ENCODE results near the gene TRAPPC3L.
A peak's percentile ranks its signal among the peaks of the same experiment; 100 is the strongest.

The TRAPPC3L gene

GRCh38 chr6:116556814-116557415, 11.4 kb upstream of the TRAPPC3L start:
- DNase-seq, result no peak

DNA sequence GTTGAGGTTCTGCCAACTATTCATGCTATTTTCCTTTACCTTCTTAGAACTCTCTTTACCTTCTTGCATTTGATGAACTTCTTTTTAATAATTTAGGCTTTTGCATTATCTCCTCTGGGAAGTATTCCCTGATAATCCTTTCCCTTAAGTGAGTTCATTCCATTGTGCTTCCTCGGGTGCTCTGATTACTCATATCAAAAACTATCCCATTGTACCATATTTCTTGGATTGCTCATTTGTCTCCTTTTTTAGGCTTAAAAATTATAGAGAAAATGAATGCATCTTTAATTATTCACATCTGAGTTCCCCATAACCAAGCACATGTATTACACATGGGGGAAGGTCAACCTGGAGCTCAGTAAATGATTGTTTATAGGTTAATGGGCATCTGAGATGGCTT, 10.6 kb upstream of the TRAPPC3L start:
- DNase-seq, result no peak

DNA sequence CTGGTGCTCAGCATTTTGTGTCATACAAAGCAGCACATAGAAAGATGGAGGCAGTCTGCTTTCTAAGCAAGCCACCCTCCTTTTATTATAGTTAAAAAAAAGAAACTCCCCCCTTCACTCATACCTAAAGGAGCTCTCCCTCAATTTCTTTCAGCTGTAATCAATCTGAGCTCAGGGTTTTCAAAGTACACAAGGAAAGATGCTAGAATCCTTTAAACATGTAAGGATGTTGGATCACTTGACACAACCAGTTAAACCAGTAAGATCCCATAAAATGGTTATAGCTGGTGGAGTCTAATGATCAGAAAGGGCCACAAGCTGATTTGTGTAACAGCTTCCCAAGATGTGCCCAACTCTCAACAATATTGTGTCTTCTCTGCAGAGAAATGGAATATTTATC, 8.0 kb upstream of the TRAPPC3L start, which contains the start of gene CALHM4:
CALHM4 (plus strand) TSS at position 301 of the 400 bp plus-strand sequence; CDS start at position 344, 43 bp downstream.
- DNase-seq, result no peak

DNA sequence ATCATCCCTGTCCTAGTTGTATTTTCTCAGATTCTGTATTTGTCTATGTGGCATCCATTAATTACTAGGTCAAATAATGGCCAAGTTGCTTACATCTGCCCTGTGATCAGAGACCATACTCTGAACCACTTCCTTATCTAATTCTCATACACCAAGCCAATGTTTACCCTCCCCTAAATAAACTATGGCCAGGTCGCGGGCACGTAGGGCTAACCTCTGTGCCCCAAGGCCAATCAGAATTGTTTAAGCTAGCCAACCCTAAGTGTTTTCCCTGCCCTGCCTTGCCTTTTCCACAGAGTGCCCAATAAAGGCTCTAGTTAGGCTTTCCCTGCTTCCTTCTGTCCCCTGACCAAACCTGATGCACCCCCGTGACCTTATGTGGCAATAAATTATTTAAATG, 5.3 kb upstream of the TRAPPC3L start:
- no peak for DNase-seq

DNA sequence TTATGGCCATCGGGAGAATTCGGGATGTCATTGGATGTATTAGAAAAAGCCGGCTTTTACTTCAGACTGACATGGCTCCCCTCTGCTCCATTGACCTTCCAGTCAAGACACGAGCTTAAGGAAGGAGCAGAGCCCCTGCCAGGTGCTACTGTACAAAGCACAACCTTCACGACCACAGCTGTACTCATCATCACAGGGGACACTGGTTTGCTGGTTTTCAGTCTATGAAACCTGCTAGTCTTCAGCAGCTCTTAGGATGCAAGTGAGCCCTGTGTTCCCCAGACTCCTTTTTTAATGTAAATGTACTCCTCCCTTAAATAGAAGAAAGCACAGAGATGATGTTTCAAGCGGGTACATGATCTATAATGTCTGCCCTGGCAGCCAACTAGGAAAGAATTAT, 1.9 kb upstream of the TRAPPC3L start:
- DNase-seq, result no peak

GRCh38 chr6:116543149-116543548, 2.3 kb downstream of the TRAPPC3L start:
- no peak for DNase-seq

- DNase-seq, result no peak
Observed at GRCh38 chr6:116542426-116542825, 3.1 kb downstream of the TRAPPC3L start.

DNA sequence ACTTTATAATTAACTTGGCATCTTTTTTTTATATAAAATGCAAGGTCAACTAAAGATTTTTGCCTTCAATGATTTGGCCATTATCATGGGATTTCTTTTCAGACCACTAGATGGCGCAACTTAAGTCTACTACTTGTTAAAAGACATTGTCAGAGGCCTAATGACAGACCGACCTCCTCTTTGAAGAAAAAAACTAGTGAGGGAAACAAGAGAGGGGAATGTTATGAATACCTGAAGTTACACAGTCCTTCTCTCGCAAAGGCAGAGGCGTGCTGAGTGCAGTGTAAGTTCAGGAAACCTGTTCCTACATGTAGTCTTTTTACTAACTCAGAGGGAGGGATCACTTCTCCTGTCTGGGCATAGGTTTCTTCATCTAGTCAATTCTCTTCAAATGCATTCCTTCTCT, 9.3 kb downstream of the TRAPPC3L start:
- peak; percentile 63 for DNase-seq

GRCh38 chr6:116535109-116535508, 10.4 kb downstream of the TRAPPC3L start:
- no peak for DNase-seq

- DNase-seq, result no peak
Observed at GRCh38 chr6:116533233-116533957, 12.1 kb downstream of the TRAPPC3L start.

GRCh38 chr6:116531675-116532570, 13.6 kb downstream of the TRAPPC3L start:
- peak; percentile 65 for DNase-seq

DNA sequence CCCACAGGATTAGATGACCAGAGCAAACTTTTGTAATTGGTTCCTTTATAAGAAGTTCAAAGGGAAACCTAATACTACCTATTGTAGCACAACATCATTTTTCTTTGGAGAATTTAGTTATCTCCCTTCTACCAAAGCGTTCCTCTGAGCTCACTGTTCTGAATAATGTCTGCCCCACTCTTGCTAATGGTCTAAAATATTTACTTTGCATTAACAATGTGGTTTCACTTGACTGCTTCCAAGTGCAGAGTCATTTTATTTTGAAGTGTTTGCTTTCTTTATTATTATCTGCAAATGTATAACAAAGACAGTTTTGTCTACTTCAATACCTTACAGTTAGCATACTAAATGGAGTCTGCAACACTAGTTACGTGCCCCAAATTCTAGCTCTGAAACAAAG, 15.0 kb downstream of the TRAPPC3L start:
- no peak for DNase-seq

DNA sequence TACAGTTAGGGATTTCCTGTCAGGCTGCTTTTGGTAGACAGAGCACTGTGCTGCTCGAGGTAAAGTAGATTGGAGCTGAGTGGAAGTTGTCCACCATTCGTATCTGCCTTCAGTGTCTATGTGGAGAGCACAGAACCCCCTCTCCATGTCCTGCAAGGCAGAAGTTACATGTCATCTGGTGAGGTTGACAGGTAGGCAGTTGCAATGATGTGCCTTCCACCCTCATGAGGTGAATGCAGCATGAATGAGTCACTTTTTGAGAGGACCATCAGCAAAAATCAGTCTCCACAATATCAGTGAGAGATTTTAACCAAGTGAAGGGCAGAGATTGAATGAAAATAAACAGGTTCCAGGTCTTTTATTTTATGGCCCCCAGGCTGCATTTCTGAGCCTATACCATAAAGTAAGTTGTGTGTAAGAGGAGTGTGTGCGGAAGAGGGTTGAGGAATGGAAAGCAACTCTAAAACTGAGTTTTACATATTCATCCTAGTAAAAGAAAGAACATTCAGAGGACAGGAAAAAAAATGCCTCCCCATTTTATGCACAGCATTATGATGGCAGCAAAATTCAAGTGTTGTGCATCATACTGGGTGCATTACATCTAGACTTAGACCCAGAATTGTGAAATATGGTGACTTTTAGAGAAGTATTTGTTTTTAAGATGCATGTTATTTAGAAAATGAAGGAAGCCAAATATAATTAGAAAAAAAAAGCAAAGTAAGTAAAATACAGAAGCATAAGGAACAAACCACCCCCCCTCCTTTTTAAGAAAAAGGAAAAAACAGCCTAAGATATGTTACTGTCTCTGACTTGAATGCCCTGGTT, 15.8 kb downstream of the TRAPPC3L start:
- no peak for DNase-seq

DNA sequence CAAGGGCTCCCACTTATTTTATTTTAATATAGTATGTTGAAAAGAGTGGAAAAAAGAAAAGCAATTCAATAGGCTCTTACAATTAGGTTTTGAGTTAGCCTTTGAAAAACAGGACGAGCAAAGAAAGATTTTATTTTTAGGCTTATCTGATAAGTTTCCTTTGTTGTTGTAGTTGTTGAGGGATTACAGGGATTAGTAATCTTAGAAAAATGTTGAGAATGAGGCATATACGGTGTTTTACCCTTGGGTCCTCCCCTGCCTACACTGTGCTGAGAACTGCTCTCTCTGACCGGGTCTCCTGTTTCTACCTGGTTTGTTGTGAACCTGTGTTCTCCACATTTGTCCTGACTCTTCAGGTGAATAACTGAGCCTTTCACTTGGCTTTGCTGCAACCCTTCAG, 16.7 kb downstream of the TRAPPC3L start:
- no peak for DNase-seq

- no peak for DNase-seq
Observed at GRCh38 chr6:116528133-116528532, 17.4 kb downstream of the TRAPPC3L start.

DNA sequence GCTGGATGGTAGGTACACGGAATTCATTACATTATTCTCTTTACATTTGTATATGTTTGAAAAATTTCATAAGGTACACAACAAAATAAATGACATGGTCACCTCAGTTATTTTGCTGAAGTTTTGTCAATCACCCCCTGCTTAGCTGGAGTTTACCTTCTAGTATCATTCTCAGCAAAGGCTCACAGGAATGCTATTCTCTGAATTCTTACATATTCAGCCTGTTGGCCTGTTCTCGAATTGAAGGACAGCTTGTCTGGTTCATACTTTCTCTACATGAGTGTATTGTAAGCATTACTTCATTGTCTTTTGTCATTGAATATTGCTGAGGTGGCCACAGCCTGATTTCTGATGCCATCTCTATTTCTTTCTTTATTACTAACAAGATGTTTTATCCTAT, 21.2 kb downstream of the TRAPPC3L start:
- no peak for DNase-seq

- no peak for DNase-seq
Observed at GRCh38 chr6:116522896-116523295, 22.6 kb downstream of the TRAPPC3L start.

GRCh38 chr6:116518621-116519368, 26.7 kb downstream of the TRAPPC3L start:
- DNase-seq, result no peak

- no peak for DNase-seq
Observed at GRCh38 chr6:116515141-116515540, 30.3 kb downstream of the TRAPPC3L start.

GRCh38 chr6:116514111-116514510, 31.4 kb downstream of the TRAPPC3L start:
- no peak for DNase-seq

DNA sequence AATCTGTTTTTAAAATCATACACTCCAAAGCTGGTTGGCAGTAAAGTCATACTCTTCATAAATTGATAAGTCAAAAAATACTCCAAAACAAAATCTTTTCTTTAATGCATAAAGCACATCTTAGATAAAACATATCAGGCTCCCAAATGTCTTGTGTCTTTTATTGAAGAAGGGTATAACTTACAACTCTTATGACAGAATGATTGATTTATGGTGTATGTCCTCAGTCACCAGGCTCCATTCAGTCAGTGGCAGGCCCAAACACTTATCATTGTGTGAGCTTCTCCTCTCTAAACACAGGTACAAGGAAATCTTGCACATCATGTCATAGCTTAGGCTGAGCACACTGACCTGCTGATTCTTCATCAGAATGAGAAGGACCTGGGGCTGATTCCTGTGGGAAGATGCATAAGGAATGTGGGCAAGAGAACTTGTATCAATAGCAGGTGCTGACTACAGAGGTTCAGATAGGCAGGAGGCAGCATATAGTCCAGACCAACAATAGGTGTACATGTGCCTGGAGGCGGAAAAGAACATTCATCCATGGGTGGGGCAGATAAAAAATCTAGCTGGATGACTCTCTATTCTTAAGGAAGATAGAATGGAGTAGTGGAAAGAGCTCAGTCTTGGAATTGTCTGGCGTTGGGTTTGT, 32.1 kb downstream of the TRAPPC3L start:
- no peak for DNase-seq

Data from activated CD4-positive, alpha-beta T cell treated with anti-CD3 and anti-CD28 coated beads, Interleukin-10, Interleukin-2, amounts not matched to agents 100 ng/mL and 50 ng/mL, durations not matched to agents 16 hours and 8 hours (primary cell).